ENCODE results near the gene RAD51B.

The RAD51B gene

GRCh38 chr14:68591786-68592185, 772.2 kb downstream of the RAD51B start:
- Histone ChIP-seq H3K27me3 (ENCODE audit: control insufficient read depth, insufficient read depth, low read length) (no peaks in the 10 kb centered on the region), H3K27ac (ENCODE audit: low read length) (no peak overlapping the region), H3K9me3 (ENCODE audit: control insufficient read depth, low read depth, low read length) (no peaks in the 10 kb centered on the region), H3K4me1 (ENCODE audit: control insufficient read depth, low read depth, low read length) (peaks cover 58% of the 10 kb centered on the region), H3K36me3 (ENCODE audit: control insufficient read depth, low read depth, low read length) (no peaks in the 10 kb centered on the region), H3K4me3 (ENCODE audit: low read length) (no peak overlapping the region), H3K9ac (ENCODE audit: low read length) (no peak overlapping the region)

GRCh38 chr14:68592948-68593556, 773.5 kb downstream of the RAD51B start:
- H3K4me1 ChIP-seq (ENCODE audit: control insufficient read depth, low read depth, low read length) = peaks cover 45% of the 10 kb centered on the region
- no peak overlapping the region for H3K27ac ChIP-seq (ENCODE audit: low read length)

GRCh38 chr14:68593806-68594536, 774.4 kb downstream of the RAD51B start:
- H3K4me1 ChIP-seq (ENCODE audit: control insufficient read depth, low read depth, low read length) = peaks cover 36% of the 10 kb centered on the region
- H3K4me3 ChIP-seq (ENCODE audit: low read length) = no peak overlapping the region
- H3K27me3 ChIP-seq (ENCODE audit: control insufficient read depth, insufficient read depth, low read length) = no peaks in the 10 kb centered on the region
- H3K27ac ChIP-seq (ENCODE audit: low read length) = no peak overlapping the region
- no peak overlapping the region for H3K9ac ChIP-seq (ENCODE audit: low read length)
- no peaks in the 10 kb centered on the region for H3K36me3 ChIP-seq (ENCODE audit: control insufficient read depth, low read depth, low read length)
- H3K9me3 ChIP-seq (ENCODE audit: control insufficient read depth, low read depth, low read length) = no peaks in the 10 kb centered on the region

More at GRCh38 chr14:68592948-68593556, 773.5 kb downstream of the RAD51B start:
- H3K36me3 ChIP-seq (ENCODE audit: control insufficient read depth, low read depth, low read length) = no peaks in the 10 kb centered on the region
- no peaks in the 10 kb centered on the region for H3K9me3 ChIP-seq (ENCODE audit: control insufficient read depth, low read depth, low read length)
- no peak overlapping the region for H3K9ac ChIP-seq (ENCODE audit: low read length)
- no peak overlapping the region for H3K4me3 ChIP-seq (ENCODE audit: low read length)
- H3K27me3 ChIP-seq (ENCODE audit: control insufficient read depth, insufficient read depth, low read length) = no peaks in the 10 kb centered on the region

GRCh38 chr14:68594737-68595380, 775.3 kb downstream of the RAD51B start:
- no peak overlapping the region for H3K27ac ChIP-seq (ENCODE audit: low read length)
- peaks cover 27% of the 10 kb centered on the region for H3K4me1 ChIP-seq (ENCODE audit: control insufficient read depth, low read depth, low read length)
- no peak overlapping the region for H3K9ac ChIP-seq (ENCODE audit: low read length)
- H3K27me3 ChIP-seq (ENCODE audit: control insufficient read depth, insufficient read depth, low read length) = no peaks in the 10 kb centered on the region
- no peaks in the 10 kb centered on the region for H3K36me3 ChIP-seq (ENCODE audit: control insufficient read depth, low read depth, low read length)
- no peaks in the 10 kb centered on the region for H3K9me3 ChIP-seq (ENCODE audit: control insufficient read depth, low read depth, low read length)
- no peak overlapping the region for H3K4me3 ChIP-seq (ENCODE audit: low read length)

- peaks cover 20% of the 10 kb centered on the region for H3K4me1 ChIP-seq (ENCODE audit: control insufficient read depth, low read depth, low read length)
- H3K27ac ChIP-seq (ENCODE audit: low read length) = no peak overlapping the region
- no peak overlapping the region for H3K4me3 ChIP-seq (ENCODE audit: low read length)
- H3K9me3 ChIP-seq (ENCODE audit: control insufficient read depth, low read depth, low read length) = no peaks in the 10 kb centered on the region
- no peak overlapping the region for H3K9ac ChIP-seq (ENCODE audit: low read length)
- no peaks in the 10 kb centered on the region for H3K27me3 ChIP-seq (ENCODE audit: control insufficient read depth, insufficient read depth, low read length)
- no peaks in the 10 kb centered on the region for H3K36me3 ChIP-seq (ENCODE audit: control insufficient read depth, low read depth, low read length)
Measured at GRCh38 chr14:68596211-68596610, 776.6 kb downstream of the RAD51B start.

- peaks cover 20% of the 10 kb centered on the region for H3K4me1 ChIP-seq (ENCODE audit: control insufficient read depth, low read depth, low read length)
Measured at GRCh38 chr14:68596701-68597100, 777.1 kb downstream of the RAD51B start.

GRCh38 chr14:68598089-68598488, 778.5 kb downstream of the RAD51B start:
- Histone ChIP-seq H3K4me3 (ENCODE audit: low read length) (no peak overlapping the region), H3K27me3 (ENCODE audit: control insufficient read depth, insufficient read depth, low read length) (no peaks in the 10 kb centered on the region), H3K9ac (ENCODE audit: low read length) (no peak overlapping the region), H3K9me3 (ENCODE audit: control insufficient read depth, low read depth, low read length) (no peaks in the 10 kb centered on the region), H3K27ac (ENCODE audit: low read length) (no peak overlapping the region), H3K36me3 (ENCODE audit: control insufficient read depth, low read depth, low read length) (no peaks in the 10 kb centered on the region), H3K4me1 (ENCODE audit: control insufficient read depth, low read depth, low read length) (peaks cover 20% of the 10 kb centered on the region)

More at GRCh38 chr14:68596701-68597100, 777.1 kb downstream of the RAD51B start:
- Histone ChIP-seq H3K9ac (ENCODE audit: low read length) (no peak overlapping the region), H3K27me3 (ENCODE audit: control insufficient read depth, insufficient read depth, low read length) (no peaks in the 10 kb centered on the region), H3K27ac (ENCODE audit: low read length) (no peak overlapping the region), H3K4me3 (ENCODE audit: low read length) (no peak overlapping the region), H3K36me3 (ENCODE audit: control insufficient read depth, low read depth, low read length) (no peaks in the 10 kb centered on the region), H3K9me3 (ENCODE audit: control insufficient read depth, low read depth, low read length) (no peaks in the 10 kb centered on the region)

GRCh38 chr14:68598621-68599447, 779.3 kb downstream of the RAD51B start:
- Histone ChIP-seq H3K9me3 (ENCODE audit: control insufficient read depth, low read depth, low read length) (no peaks in the 10 kb centered on the region), H3K36me3 (ENCODE audit: control insufficient read depth, low read depth, low read length) (no peaks in the 10 kb centered on the region), H3K4me3 (ENCODE audit: low read length) (no peak overlapping the region), H3K4me1 (ENCODE audit: control insufficient read depth, low read depth, low read length) (peaks cover 15% of the 10 kb centered on the region), H3K27me3 (ENCODE audit: control insufficient read depth, insufficient read depth, low read length) (no peaks in the 10 kb centered on the region), H3K9ac (ENCODE audit: low read length) (no peak overlapping the region), H3K27ac (ENCODE audit: low read length) (no peak overlapping the region)

GRCh38 chr14:68599896-68600610, 780.5 kb downstream of the RAD51B start:
- H3K36me3 ChIP-seq (ENCODE audit: control insufficient read depth, low read depth, low read length) = no peaks in the 10 kb centered on the region
- peaks cover 4% of the 10 kb centered on the region for H3K4me1 ChIP-seq (ENCODE audit: control insufficient read depth, low read depth, low read length)
- H3K9me3 ChIP-seq (ENCODE audit: control insufficient read depth, low read depth, low read length) = no peaks in the 10 kb centered on the region
- H3K27ac ChIP-seq (ENCODE audit: low read length) = no peak overlapping the region
- no peak overlapping the region for H3K9ac ChIP-seq (ENCODE audit: low read length)
- H3K4me3 ChIP-seq (ENCODE audit: low read length) = no peak overlapping the region
- H3K27me3 ChIP-seq (ENCODE audit: control insufficient read depth, insufficient read depth, low read length) = no peaks in the 10 kb centered on the region

GRCh38 chr14:68602507-68602906, 782.9 kb downstream of the RAD51B start:
- no peak overlapping the region for H3K27ac ChIP-seq (ENCODE audit: low read length)
- H3K4me1 ChIP-seq (ENCODE audit: control insufficient read depth, low read depth, low read length) = peaks cover 8% of the 10 kb centered on the region
- no peak overlapping the region for H3K4me3 ChIP-seq (ENCODE audit: low read length)
- H3K27me3 ChIP-seq (ENCODE audit: control insufficient read depth, insufficient read depth, low read length) = no peaks in the 10 kb centered on the region
- no peaks in the 10 kb centered on the region for H3K36me3 ChIP-seq (ENCODE audit: control insufficient read depth, low read depth, low read length)
- no peaks in the 10 kb centered on the region for H3K9me3 ChIP-seq (ENCODE audit: control insufficient read depth, low read depth, low read length)
- no peak overlapping the region for H3K9ac ChIP-seq (ENCODE audit: low read length)

Measured in iPS-18a (cell line).